ENCODE data around the gene IRX5. TPM values are rescaled to one million over a fixed set of nuclear protein-coding genes. Genes with fewer than 3 reads are reported as not detected.

The IRX5 gene
- total and polyA plus RNA-seq, 2 of the 4 experiments (the other 2 are of a cell fraction), result not detected

GRCh38 chr16:54923988-54924387 is 6.7 kb upstream of the IRX5 start:
- TF ChIP-seq SMC3 (IDR thresholded peaks at IDR 0.05; ENCODE audit: low read depth, low read length) (no peak), RAD21 (IDR thresholded peaks at IDR 0.05; ENCODE audit: low read length) (no peak), RCOR1 (IDR thresholded peaks at IDR 0.05; ENCODE audit: insufficient replicate concordance, low read length) (no peak), MXI1 (IDR thresholded peaks at IDR 0.05; ENCODE audit: borderline replicate concordance, low read depth, low read length) (no peak), MAFK (IDR thresholded peaks at IDR 0.05; ENCODE audit: low read depth, low read length) (no peak), USF2 (IDR thresholded peaks at IDR 0.05; ENCODE audit: low read depth, low read length) (no peak), CEBPB (IDR thresholded peaks at IDR 0.05; ENCODE audit: low read depth, low read length) (no peak), POLR2A (IDR thresholded peaks at IDR 0.05; ENCODE audit: low read depth, low read length) (no peak), RFX5 (IDR thresholded peaks at IDR 0.05; ENCODE audit: low read depth, low read length) (no peak), FOS (IDR thresholded peaks at IDR 0.05; ENCODE audit: low read depth, low read length) (no peak), NFE2L2 (IDR thresholded peaks at IDR 0.05; ENCODE audit: low read depth, low read length) (no peak), BHLHE40 (IDR thresholded peaks at IDR 0.05; ENCODE audit: low read depth, low read length) (no peak), CHD1 (IDR thresholded peaks at IDR 0.05; ENCODE audit: low read depth, low read length) (no peak), MAZ (IDR thresholded peaks at IDR 0.05; ENCODE audit: borderline replicate concordance, low read depth, low read length) (no peak)
- TF ChIP-seq, protein P1, sequence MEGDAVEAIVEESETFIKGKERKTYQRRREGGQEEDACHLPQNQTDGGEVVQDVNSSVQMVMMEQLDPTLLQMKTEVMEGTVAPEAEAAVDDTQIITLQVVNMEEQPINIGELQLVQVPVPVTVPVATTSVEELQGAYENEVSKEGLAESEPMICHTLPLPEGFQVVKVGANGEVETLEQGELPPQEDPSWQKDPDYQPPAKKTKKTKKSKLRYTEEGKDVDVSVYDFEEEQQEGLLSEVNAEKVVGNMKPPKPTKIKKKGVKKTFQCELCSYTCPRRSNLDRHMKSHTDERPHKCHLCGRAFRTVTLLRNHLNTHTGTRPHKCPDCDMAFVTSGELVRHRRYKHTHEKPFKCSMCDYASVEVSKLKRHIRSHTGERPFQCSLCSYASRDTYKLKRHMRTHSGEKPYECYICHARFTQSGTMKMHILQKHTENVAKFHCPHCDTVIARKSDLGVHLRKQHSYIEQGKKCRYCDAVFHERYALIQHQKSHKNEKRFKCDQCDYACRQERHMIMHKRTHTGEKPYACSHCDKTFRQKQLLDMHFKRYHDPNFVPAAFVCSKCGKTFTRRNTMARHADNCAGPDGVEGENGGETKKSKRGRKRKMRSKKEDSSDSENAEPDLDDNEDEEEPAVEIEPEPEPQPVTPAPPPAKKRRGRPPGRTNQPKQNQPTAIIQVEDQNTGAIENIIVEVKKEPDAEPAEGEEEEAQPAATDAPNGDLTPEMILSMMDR (conservative IDR thresholded peaks at IDR 0.05; ENCODE audit: low read depth, low read length), result no peak
- TF ChIP-seq, protein P2, sequence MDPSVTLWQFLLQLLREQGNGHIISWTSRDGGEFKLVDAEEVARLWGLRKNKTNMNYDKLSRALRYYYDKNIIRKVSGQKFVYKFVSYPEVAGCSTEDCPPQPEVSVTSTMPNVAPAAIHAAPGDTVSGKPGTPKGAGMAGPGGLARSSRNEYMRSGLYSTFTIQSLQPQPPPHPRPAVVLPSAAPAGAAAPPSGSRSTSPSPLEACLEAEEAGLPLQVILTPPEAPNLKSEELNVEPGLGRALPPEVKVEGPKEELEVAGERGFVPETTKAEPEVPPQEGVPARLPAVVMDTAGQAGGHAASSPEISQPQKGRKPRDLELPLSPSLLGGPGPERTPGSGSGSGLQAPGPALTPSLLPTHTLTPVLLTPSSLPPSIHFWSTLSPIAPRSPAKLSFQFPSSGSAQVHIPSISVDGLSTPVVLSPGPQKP (IDR thresholded peaks at IDR 0.05; ENCODE audit: borderline replicate concordance, low read depth, low read length), result no peak
- no peak overlapping the region for H2BK5ac ChIP-seq (ENCODE audit: low read depth, low read length, poor library complexity, severe bottlenecking)
- no peaks in the 10 kb centered on the region for H3K4me1 ChIP-seq (ENCODE audit: control insufficient read depth, insufficient read depth, low read length)
- no peak overlapping the region for H2AK9ac ChIP-seq (replicated peaks; ENCODE audit: low read depth, low read length, poor library complexity)
- ChIA-PET CTCF (interaction anchor here (0.8 kb wide), 2 partner anchors 12 to 33 kb away, joined by 3 to 7 read pairs; no protein-coding TSS in a partner anchor), POLR2A (ENCODE audit: unreplicated experiment) (no interaction called here)
- no peaks in the 10 kb centered on the region for H3K9me1 ChIP-seq (ENCODE audit: insufficient read depth, low read length)
- H2AK5ac ChIP-seq (ENCODE audit: low read depth, low read length), result no peak overlapping the region
- H3K23ac ChIP-seq (ENCODE audit: low read depth, low read length), result no peak overlapping the region
- H4K20me1 ChIP-seq (ENCODE audit: insufficient read depth, low read length), result no peaks in the 10 kb centered on the region
- H3K4me3 ChIP-seq (ENCODE audit: insufficient read depth, low read depth, low read length), result no peak overlapping the region
- H2BK120ac ChIP-seq (ENCODE audit: low read depth, low read length), result no peak overlapping the region
- H3K4me2 ChIP-seq (ENCODE audit: low read depth, low read length), result no peak overlapping the region
- no peaks in the 10 kb centered on the region for H3K79me1 ChIP-seq (ENCODE audit: low read depth in 1 of 2, low read length in 2 of 2)
- no peak overlapping the region for H4K8ac ChIP-seq (ENCODE audit: low read depth in 2 of 2, low read length in 2 of 2)
- H3K56ac ChIP-seq (ENCODE audit: extremely low read depth, insufficient read depth, low read length), result no peak overlapping the region
- H2BK15ac ChIP-seq (ENCODE audit: low read depth, low read length), result no peak overlapping the region
- no peak overlapping the region for H3K14ac ChIP-seq (replicated peaks; ENCODE audit: low read depth, low read length)
- peaks cover 7% of the 10 kb centered on the region for H3K27me3 ChIP-seq (ENCODE audit: control insufficient read depth, insufficient read depth, low read length)
- in situ Hi-C loops (cut with MboI; ENCODE audit: low sequenced_read_pairs), result no loop called here
- H4K5ac ChIP-seq (ENCODE audit: low read depth, low read length), result no peak overlapping the region
- H3K36me3 ChIP-seq (ENCODE audit: control insufficient read depth, insufficient read depth, low read length), result no peaks in the 10 kb centered on the region
- H3K27ac ChIP-seq (ENCODE audit: insufficient read depth, low read length), result no peak overlapping the region
- no peak overlapping the region for H2AFZ ChIP-seq (replicated peaks; ENCODE audit: low read length, poor library complexity)
- no peak overlapping the region for H3K18ac ChIP-seq (ENCODE audit: low read depth, low read length)
- H3K9me3 ChIP-seq (ENCODE audit: control insufficient read depth, insufficient read depth, low read length), result no peaks in the 10 kb centered on the region
- ATAC-seq (ENCODE audit: low read depth) (no peak), DNase-seq (no peak)
- H4K91ac ChIP-seq (ENCODE audit: insufficient read depth, low read depth, low read length), result no peak overlapping the region
- intact Hi-C loops (cut with micrococcal nuclease), result loop anchor here (10.0 kb wide), 1 partner anchor 1379 kb away; no protein-coding TSS in a partner anchor
- WGBS, 2 experiments (ENCODE audit: extremely low coverage in 2 of 2, insufficient read length in 1 of 2), result no CpG with 5 or more reads among the region's 2 CpGs
- no TSS peak for BruUV-seq (replicated peaks)
- no peak overlapping the region for H3K4ac ChIP-seq (ENCODE audit: low read depth, low read length)
- dilution Hi-C loops (cut with HindIII; ENCODE audit: low sequenced_read_pairs, unreplicated experiment), result no loop called here
- H2BK20ac ChIP-seq (ENCODE audit: low read depth, low read length), result no peak overlapping the region
- no peak overlapping the region for H3K9ac ChIP-seq (ENCODE audit: low read depth, low read length)

Data from IMR-90 (cell line).